Esophagus squamous epithelium (tissue), 4 donors: Measurements from ENCODE around the gene TUBG1.

Experiments used
- POLR2A ChIP-seq, 4 donors: fragments of 450-650 bp; IDR thresholded peaks; one replicate each; pipeline ENCODE4 v1.6.1; 2017; ENCODE audit warnings: antibody characterized with exemption in 4 of 4, mild to moderate bottlenecking in 4 of 4, moderate library complexity in 3 of 4
- TF ChIP-seq, protein P1 (sequence below), 6 experiments: fragments of 450-650 bp in 4 of 6; fragments of 200-600 bp in 2 of 6; sonication (generic) in 2 of 6; IDR thresholded peaks; one replicate each; pipeline ENCODE4 v1.5.1; 2016 to 2019; ENCODE audit warnings: antibody characterized with exemption in 6 of 6, mild to moderate bottlenecking in 4 of 6, moderate library complexity in 4 of 6

DNA sequence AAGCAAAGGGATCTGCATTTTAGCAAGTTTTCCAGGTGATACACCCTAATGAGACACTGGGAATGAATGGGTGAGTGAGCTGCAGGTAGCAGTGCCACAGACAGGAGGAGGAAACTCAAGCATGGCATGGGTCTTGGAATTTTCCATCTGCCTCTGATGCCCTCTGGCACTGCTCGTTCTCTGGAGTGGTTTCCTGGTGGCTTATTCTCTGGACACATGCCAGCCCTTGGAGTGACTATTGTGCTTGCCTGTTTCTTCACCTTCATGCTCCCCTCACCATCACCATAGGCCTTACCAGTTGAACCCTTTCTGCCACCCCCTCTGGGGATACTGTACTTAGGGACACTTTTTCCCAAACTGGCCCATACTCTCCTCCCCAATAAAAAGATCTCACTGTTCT is 45.9 kb upstream of the TUBG1 start:
- TF ChIP-seq, protein P1, sequence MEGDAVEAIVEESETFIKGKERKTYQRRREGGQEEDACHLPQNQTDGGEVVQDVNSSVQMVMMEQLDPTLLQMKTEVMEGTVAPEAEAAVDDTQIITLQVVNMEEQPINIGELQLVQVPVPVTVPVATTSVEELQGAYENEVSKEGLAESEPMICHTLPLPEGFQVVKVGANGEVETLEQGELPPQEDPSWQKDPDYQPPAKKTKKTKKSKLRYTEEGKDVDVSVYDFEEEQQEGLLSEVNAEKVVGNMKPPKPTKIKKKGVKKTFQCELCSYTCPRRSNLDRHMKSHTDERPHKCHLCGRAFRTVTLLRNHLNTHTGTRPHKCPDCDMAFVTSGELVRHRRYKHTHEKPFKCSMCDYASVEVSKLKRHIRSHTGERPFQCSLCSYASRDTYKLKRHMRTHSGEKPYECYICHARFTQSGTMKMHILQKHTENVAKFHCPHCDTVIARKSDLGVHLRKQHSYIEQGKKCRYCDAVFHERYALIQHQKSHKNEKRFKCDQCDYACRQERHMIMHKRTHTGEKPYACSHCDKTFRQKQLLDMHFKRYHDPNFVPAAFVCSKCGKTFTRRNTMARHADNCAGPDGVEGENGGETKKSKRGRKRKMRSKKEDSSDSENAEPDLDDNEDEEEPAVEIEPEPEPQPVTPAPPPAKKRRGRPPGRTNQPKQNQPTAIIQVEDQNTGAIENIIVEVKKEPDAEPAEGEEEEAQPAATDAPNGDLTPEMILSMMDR (IDR thresholded peaks at IDR 0.05), result peak in 2 of 6 experiments; percentile 29 to 34
- TF ChIP-seq POLR2A (IDR thresholded peaks at IDR 0.05), result no peak
